NCI-H1694 (cell line): ENCODE data around the gene MOAP1.
"Not testable (repeated sequence)": the region's sequence is repeated elsewhere in the genome, so short reads cannot be mapped to it uniquely, and the experiment has no call there.

ENCODE experiments used
- DNase-seq: peaks from one replicate; lab custom pipeline; 2025; lab: John Stamatoyannopoulos, UW

Gene MOAP1

GRCh38 chr14:93184391-93185348 is at the start of gene MOAP1, which contains the start of gene LYSET:
TSS of gene MOAP1 (minus strand) at chr14:93184897. CDS start at chr14:93184242, 655 bp downstream.
TSS of gene LYSET (plus strand) at chr14:93185317. CDS start at chr14:93185406, 89 bp downstream.
- peak; percentile 71 for DNase-seq

GRCh38 chr14:93233078-93233477 is 48.4 kb upstream of the MOAP1 start:
- DNase-seq = not testable (repeated sequence)

- DNase-seq = no peak
These were observed 47.5 kb upstream of the MOAP1 start for GRCh38 chr14:93232159-93232558.

GRCh38 chr14:93231129-93231979 is 46.7 kb upstream of the MOAP1 start:
- peak; percentile 66 for DNase-seq

GRCh38 chr14:93230539-93230938 is 45.8 kb upstream of the MOAP1 start:
- DNase-seq = no peak

- DNase-seq = no peak
These were observed 43.9 kb upstream of the MOAP1 start for GRCh38 chr14:93228550-93228949.

GRCh38 chr14:93223565-93223964 is 38.9 kb upstream of the MOAP1 start:
- DNase-seq = no peak

- no peak for DNase-seq
These were observed 35.8 kb upstream of the MOAP1 start for GRCh38 chr14:93220509-93220908.

GRCh38 chr14:93219103-93219726 is 34.5 kb upstream of the MOAP1 start:
- peak; percentile 76 for DNase-seq

GRCh38 chr14:93214598-93214997 is 29.9 kb upstream of the MOAP1 start:
- no peak for DNase-seq

GRCh38 chr14:93212432-93212831 is 27.7 kb upstream of the MOAP1 start:
- no peak for DNase-seq

- no peak for DNase-seq
These were observed 23.0 kb upstream of the MOAP1 start for GRCh38 chr14:93207468-93208308.

GRCh38 chr14:93206793-93207467 is 22.2 kb upstream of the MOAP1 start, which contains the start of the genes GON7 and UBR7:
TSS of gene GON7 (minus strand) at chr14:93207065. CDS start at chr14:93207037, 28 bp downstream.
TSS of gene UBR7 (plus strand) at chr14:93207256. CDS start at chr14:93207292, 36 bp downstream.
- DNase-seq = peak; percentile 99

- no peak for DNase-seq
These were observed 16.5 kb upstream of the MOAP1 start for GRCh38 chr14:93201155-93201704.

- DNase-seq = no peak
These were observed 15.9 kb upstream of the MOAP1 start for GRCh38 chr14:93200553-93200952.

GRCh38 chr14:93199031-93199430 is 14.3 kb upstream of the MOAP1 start:
- DNase-seq = no peak

GRCh38 chr14:93195316-93195999 is 10.8 kb upstream of the MOAP1 start:
- DNase-seq = no peak

GRCh38 chr14:93186956-93187355 is 2.3 kb upstream of the MOAP1 start:
- DNase-seq = no peak

GRCh38 chr14:93186466-93186865 is 1.8 kb upstream of the MOAP1 start:
- no peak for DNase-seq

- no peak for DNase-seq
These were observed 638 bp upstream of the MOAP1 start for GRCh38 chr14:93185349-93185720.
